ENCODE results near the gene PPARD.

DNA sequence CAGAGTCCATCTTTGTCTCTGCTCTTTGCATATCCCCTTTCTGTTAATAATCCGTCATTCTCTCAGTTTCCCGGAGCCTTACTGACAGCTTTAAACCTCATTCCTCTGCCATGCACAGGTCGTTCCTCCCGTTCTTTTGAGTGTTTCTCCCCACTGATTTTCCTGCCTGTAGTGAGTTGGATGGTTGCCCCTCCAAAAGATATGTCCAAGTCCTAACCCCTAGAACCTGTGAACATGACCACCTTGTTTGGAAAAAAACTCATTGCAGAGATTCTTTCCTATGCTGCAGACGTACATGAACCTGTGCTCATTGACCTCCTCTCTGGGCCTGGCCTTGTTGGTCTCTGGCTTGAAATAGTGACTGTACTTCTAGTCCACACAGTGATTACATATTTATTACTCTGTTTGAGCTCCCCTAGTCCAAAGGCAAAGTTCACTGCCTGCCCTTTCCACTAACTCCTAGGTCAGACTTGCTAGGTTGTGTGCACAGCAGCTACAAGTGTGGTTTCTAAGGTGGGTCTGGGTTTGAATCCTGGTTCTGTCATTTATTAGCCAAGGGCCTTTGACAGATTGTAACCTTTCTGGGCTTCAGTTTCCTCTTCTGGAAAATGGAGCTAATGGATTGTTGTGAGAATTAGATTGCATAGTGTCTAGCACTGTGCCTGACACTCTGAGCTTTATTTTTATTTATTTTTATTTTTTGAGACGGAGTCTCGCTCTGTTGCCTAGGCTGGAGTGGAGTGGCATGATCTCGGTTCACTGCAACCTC, 29.3 kb downstream of the PPARD start:
- TF ChIP-seq POLR2AphosphoS5 (IDR thresholded peaks at IDR 0.05; ENCODE audit: low read depth, low read length) (no peak), POLR2A (IDR thresholded peaks at IDR 0.05; ENCODE audit: low read depth, low read length) (no peak), TAF1 (IDR thresholded peaks at IDR 0.05; ENCODE audit: low read depth, low read length) (no peak), SPI1 (IDR thresholded peaks at IDR 0.05; ENCODE audit: low read depth, low read length) (no peak), PAX5 (IDR thresholded peaks at IDR 0.05; ENCODE audit: insufficient read depth, low read length, severe bottlenecking) (no peak), POU2F2 (IDR thresholded peaks at IDR 0.05; ENCODE audit: low read depth, low read length) (no peak)
